BLaER1 treated with 17β-estradiol and CSF1 and Interleukin-3, amounts not matched to agents 10 nM and 100 nM (cell line): Measurements from ENCODE around the gene CDK9.

Experiments used
- H3K27ac ChIP-seq, 11 experiments: shearing (Covaris generic); formaldehyde crosslinking; 2 replicates each; pipeline ENCODE4 v1.8.1; 2022
- H3K27me3 ChIP-seq, 11 experiments: shearing (Covaris generic); formaldehyde crosslinking; 2 replicates each; pipeline ENCODE4 v1.8.1; 2022
- H3K36me3 ChIP-seq, 11 experiments: shearing (Covaris generic); formaldehyde crosslinking; 2 replicates each; pipeline ENCODE4 v1.8.1; 2022
- H3K4me1 ChIP-seq, 10 experiments: shearing (Covaris generic); formaldehyde crosslinking; 2 replicates each; pipeline ENCODE4 v1.8.1; 2022
- H3K4me2 ChIP-seq, 11 experiments: shearing (Covaris generic); formaldehyde crosslinking; 2 replicates each; pipeline ENCODE4 v1.8.1; 2022
- H3K4me3 ChIP-seq, 10 experiments: shearing (Covaris generic); formaldehyde crosslinking; 2 replicates each; pipeline ENCODE4 v1.8.1; 2022
- H3K9ac ChIP-seq, 11 experiments: shearing (Covaris generic); formaldehyde crosslinking; 2 replicates each; pipeline ENCODE4 v1.8.1; 2022
- H3K9me3 ChIP-seq, 11 experiments: shearing (Covaris generic); formaldehyde crosslinking; replicated peaks in 1 of 11; 2 replicates each; pipeline ENCODE4 v1.8.1; 2022
- H4K20me1 ChIP-seq, 11 experiments: shearing (Covaris generic); formaldehyde crosslinking; 2 replicates each; pipeline ENCODE4 v1.8.1; 2022
- Cebpa-rat ChIP-seq, 11 experiments: shearing (Covaris generic); IDR thresholded peaks; 2 replicates each; pipeline ENCODE4 v1.8.1; 2022

The CDK9 gene

DNA sequence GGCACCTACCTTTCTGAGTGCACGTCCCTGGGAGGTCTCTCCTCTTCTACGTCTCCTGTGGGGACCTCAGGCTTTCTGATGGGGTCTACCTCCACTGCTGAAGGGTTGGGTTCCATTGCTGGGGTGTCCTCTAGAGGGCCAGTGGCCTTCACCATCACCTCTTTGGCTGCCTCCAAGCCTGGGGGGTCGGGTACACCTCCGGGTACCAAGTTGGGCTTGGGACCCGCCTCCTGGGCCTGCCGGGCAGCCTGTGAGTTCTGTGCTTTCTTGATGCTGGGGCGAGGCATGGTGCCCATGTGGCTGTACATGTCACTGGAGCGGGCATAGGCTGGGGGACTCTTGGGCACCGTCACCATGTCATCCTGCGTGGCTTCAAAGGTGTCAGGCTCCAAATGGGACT lies 11.9 kb upstream of the CDK9 start:
- TF ChIP-seq Cebpa-rat (IDR thresholded peaks at IDR 0.05) = no peak

DNA sequence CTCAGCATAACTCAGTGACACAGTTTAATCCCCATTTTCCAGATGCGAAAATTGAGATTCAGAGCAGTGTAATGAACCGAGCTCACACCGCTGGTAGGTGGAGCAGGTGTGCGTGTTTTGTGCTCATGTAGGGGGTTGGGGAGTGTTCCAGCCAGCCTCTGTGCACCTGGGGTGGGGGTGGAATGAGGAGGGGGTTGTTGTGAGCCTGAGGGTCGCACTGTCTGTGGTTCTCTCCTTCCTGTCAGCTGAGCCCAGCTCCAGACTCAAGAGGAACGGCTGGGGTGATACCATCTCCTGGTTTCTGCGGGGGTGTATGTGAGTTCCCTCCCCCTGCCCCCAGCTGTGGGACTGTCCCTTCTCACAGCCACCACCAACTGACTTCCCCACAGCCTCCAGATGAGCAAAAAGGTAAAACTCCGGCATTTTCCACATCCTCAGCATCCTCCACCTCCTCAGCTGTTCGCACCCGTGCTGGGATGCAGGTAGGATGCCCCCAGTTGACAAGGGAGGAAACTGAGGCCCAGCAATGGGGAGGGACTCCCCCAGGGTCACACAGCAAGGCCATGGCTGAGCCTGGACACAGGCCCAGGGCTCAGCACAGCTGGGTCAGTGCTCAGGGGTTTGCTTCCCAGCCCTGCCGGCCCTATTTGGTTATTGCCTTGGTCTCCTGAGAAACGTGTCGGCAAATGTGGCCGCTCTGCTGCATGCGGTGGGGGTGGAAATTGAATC lies 9.5 kb upstream of the CDK9 start:
- Histone ChIP-seq H3K4me2 (peak overlapping the region; percentile 92 to 99 (median 97)), H3K9me3 (no peaks in the 10 kb centered on the region), H3K36me3 (peaks cover 0 to 35% (median 29%) of the 10 kb centered on the region in 11 experiments; a peak in 21 of 22 replicates), H3K4me1 (peaks cover 78 to 97% (median 89%) of the 10 kb centered on the region in 10 experiments), H3K27ac (peak overlapping the region in 10 of 11 experiments; percentile 64 to 96 (median 93); a peak in 21 of 22 replicates), H3K4me3 (peak overlapping the region; percentile 45 to 85 (median 70)), H4K20me1 (peaks cover 0 to 43% (median 0%) of the 10 kb centered on the region in 11 experiments; a peak in 10 of 22 replicates), H3K9ac (peak overlapping the region; percentile 73 to 90 (median 82)), H3K27me3 (no peaks in the 10 kb centered on the region)
- TF ChIP-seq Cebpa-rat (IDR thresholded peaks at IDR 0.05) = no peak

More for the DNA sequence above, 11.9 kb upstream of the CDK9 start:
- H3K4me1 ChIP-seq = peaks cover 76 to 93% (median 86%) of the 10 kb centered on the region in 10 experiments
- H3K4me3 ChIP-seq = no peak overlapping the region
- peak overlapping the region in 3 of 11 experiments; percentile 10 to 31 (median 19); a peak in 4 of 22 replicates for H3K27ac ChIP-seq
- peak overlapping the region in 4 of 11 experiments; percentile 2 to 18 (median 8); a peak in 2 of 22 replicates for H3K9ac ChIP-seq
- H3K9me3 ChIP-seq = no peaks in the 10 kb centered on the region
- peak overlapping the region in 9 of 11 experiments; percentile 6 to 98 (median 20); a peak in 13 of 22 replicates for H3K4me2 ChIP-seq
- H3K27me3 ChIP-seq = no peaks in the 10 kb centered on the region
- peaks cover 0 to 59% (median 13%) of the 10 kb centered on the region in 11 experiments; a peak in 13 of 22 replicates for H4K20me1 ChIP-seq
- H3K36me3 ChIP-seq = peaks cover 0 to 36% (median 29%) of the 10 kb centered on the region in 11 experiments; a peak in 21 of 22 replicates

DNA sequence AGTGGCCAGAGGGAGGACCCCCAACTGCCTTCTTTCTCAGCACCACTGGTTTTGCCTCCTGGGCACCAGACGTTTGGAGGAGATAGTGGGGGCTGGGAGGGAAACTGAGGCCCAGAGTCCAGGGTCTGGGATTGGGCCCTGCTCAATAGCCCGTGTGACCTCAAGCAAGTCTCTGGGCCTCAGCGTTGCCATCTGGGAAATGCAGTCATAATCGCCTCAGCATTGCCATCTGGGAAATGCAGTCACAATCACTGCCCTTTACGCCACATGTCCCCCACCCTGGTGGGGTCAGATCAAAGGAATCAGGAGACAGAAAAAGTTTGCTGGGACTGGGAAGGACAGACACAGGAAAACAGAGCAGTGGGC lies 8.9 kb upstream of the CDK9 start:
- Histone ChIP-seq H3K9me3 (no peaks in the 10 kb centered on the region), H3K4me1 (peaks cover 79 to 98% (median 91%) of the 10 kb centered on the region in 10 experiments), H3K9ac (peak overlapping the region; percentile 73 to 90 (median 82)), H3K27ac (peak overlapping the region in 10 of 11 experiments; percentile 64 to 96 (median 93); a peak in 21 of 22 replicates), H3K27me3 (no peaks in the 10 kb centered on the region), H3K36me3 (peaks cover 0 to 33% (median 27%) of the 10 kb centered on the region in 11 experiments; a peak in 21 of 22 replicates), H3K4me3 (peak overlapping the region; percentile 45 to 85 (median 70)), H3K4me2 (peak overlapping the region; percentile 92 to 99 (median 97)), H4K20me1 (peaks cover 0 to 40% (median 0%) of the 10 kb centered on the region in 11 experiments; a peak in 10 of 22 replicates)
- no peak for TF ChIP-seq Cebpa-rat (IDR thresholded peaks at IDR 0.05)

DNA sequence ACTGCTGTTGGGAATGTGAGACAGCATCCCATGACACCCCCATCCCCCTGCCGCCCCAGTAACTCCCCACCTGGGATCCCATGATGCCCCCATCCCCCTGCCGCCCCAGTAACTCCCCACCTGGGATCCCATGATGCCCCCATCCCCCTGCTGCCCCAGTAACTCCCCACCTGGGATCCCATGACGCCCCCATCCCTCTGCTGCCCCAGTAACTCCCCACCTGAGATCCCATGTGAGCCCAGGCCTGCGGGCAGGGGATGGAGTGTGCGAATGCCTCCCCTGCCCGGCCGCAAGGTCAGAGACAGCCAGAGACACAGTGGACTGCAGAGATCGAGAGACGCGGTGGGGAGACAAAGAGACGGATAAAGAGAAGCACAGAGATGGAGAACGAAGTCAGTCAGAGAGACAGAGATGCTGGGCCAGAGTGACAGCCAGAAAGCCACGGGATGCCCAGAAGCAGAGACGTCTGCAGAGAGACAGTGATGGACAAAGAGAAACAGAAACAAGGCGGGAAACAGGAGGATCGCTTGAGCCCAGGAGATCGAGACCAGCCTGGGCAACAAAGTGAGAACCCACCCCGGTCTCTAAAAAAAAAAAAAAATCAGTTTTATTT lies 8.4 kb upstream of the CDK9 start:
- Histone ChIP-seq H4K20me1 (peaks cover 0 to 35% (median 0%) of the 10 kb centered on the region in 11 experiments; a peak in 9 of 22 replicates), H3K36me3 (peaks cover 0 to 28% (median 21%) of the 10 kb centered on the region in 11 experiments; a peak in 21 of 22 replicates), H3K27me3 (no peaks in the 10 kb centered on the region), H3K4me3 (peak overlapping the region; percentile 45 to 85 (median 70)), H3K9ac (peak overlapping the region; percentile 74 to 90 (median 82)), H3K4me2 (peak overlapping the region; percentile 92 to 99 (median 97)), H3K4me1 (peaks cover 79 to 98% (median 91%) of the 10 kb centered on the region in 10 experiments), H3K27ac (peak overlapping the region in 10 of 11 experiments; percentile 83 to 96 (median 93); a peak in 21 of 22 replicates), H3K9me3 (no peaks in the 10 kb centered on the region)
- TF ChIP-seq Cebpa-rat (IDR thresholded peaks at IDR 0.05) = no peak

- peak within 1 kb of the TSS; percentile 45 to 85 (median 70) for H3K4me3 ChIP-seq
- H3K36me3 ChIP-seq = peaks cover 0 to 17% (median 11%) of the 10 kb centered on the region in 11 experiments; a peak in 21 of 22 replicates
- peaks cover 0 to 24% (median 0%) of the 10 kb centered on the region in 11 experiments; a peak in 8 of 22 replicates for H4K20me1 ChIP-seq
- H3K9ac ChIP-seq = peak within 1 kb of the TSS; percentile 74 to 90 (median 82)
- peak within 1 kb of the TSS; percentile 83 to 96 (median 92) for H3K27ac ChIP-seq
- no peak for TF ChIP-seq Cebpa-rat (IDR thresholded peaks at IDR 0.05)
- no peaks in the 10 kb centered on the region for H3K27me3 ChIP-seq
- H3K4me2 ChIP-seq = peak within 1 kb of the TSS; percentile 92 to 99 (median 97)
- peaks cover 88 to 99% (median 92%) of the 10 kb centered on the region in 10 experiments for H3K4me1 ChIP-seq
- H3K9me3 ChIP-seq = no peaks in the 10 kb centered on the region
These were observed 7.3 kb upstream of the CDK9 start, which contains the start of gene SH2D3C for GRCh38 chr9:127778280-127779135. TSS of gene SH2D3C (minus strand) at chr9:127778666. CDS start at chr9:127778627, 39 bp downstream.

DNA sequence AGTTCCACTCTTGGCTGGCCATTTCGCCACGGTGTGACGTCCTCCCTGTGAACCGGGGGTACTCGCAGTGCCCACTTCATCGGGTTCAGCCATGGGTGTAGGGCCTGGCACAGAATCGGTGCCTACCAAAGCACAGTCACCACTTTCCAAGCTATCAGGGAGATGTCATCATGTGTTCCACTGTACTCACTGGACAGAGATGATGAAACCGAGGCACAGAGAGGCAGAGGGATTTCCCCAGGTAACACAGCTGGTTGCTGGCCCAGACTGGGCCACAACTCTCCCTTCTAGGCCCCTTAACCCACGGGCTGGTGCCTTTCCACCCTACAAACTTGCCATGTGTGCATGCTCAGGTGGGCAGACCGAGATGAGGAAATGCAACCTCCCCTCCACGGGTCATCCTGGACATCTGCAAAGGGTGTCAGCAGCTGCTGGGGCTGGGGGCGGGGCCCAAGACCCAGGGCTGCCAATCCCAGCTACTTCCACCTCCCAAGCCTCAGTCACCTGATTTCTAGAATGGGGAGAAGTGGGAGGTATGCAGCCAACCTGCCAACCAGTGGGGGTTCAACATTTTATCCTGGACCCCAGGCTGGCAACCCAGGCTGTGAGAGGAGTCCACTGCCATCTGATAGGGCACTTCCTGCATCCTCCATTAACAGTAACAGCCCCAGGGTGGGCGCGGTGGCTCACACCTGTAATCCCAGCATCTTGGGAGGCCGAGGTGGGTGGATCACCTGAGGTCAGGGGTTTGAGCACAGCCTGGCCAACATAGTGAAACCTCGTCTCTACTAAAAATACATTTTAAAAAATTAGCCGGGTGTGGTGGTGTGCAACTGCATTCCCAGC lies 6.5 kb upstream of the CDK9 start:
- Histone ChIP-seq H3K36me3 (peaks cover 0 to 9% (median 3%) of the 10 kb centered on the region in 11 experiments; a peak in 17 of 22 replicates), H3K4me3 (peak overlapping the region; percentile 45 to 85 (median 70); a peak in 19 of 20 replicates), H3K27me3 (no peaks in the 10 kb centered on the region), H3K4me1 (peaks cover 89 to 99% (median 92%) of the 10 kb centered on the region in 10 experiments), H4K20me1 (peaks cover 0 to 16% (median 0%) of the 10 kb centered on the region in 11 experiments; a peak in 7 of 22 replicates), H3K4me2 (peak overlapping the region; percentile 92 to 99 (median 97)), H3K9me3 (no peaks in the 10 kb centered on the region), H3K9ac (peak overlapping the region; percentile 74 to 90 (median 82)), H3K27ac (peak overlapping the region; percentile 83 to 96 (median 92))
- peak in 2 of 11 experiments; percentile 46 to 81; a peak in 3 of 22 replicates for TF ChIP-seq Cebpa-rat (IDR thresholded peaks at IDR 0.05)
